Measurements from ENCODE around the gene C4orf17.

The C4orf17 gene

DNA sequence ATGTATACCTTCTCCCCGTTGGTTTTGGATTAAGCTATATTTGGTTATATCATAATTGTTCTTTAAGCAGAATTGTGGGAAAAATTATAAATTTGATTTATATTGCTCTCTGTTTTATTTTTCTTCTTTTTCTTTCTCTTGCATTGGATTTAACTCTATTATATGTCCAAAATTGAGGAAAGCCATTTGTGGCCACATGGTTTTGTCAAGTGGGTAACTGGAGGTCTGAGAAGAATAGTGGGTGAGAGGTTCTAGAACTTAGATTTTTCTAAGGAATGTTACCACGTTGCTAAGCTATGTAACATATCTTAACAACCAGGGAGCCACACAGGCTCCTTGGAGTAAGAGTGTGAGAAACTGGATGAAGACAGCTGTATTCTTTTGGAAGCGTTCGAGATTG lies at the start of gene C4orf17:
TSS of gene C4orf17 (plus strand) at position 301 of the 400 bp plus-strand sequence. CDS start 2,061 bp downstream, outside the sequence.
- H3K9ac ChIP-seq, result no peak within 1 kb of the TSS
- H3K9me3 ChIP-seq, result no peaks in the 10 kb centered on the region
- no peak within 1 kb of the TSS for H3K27ac ChIP-seq
- H4K20me1 ChIP-seq, result no peaks in the 10 kb centered on the region
- H3K4me3 ChIP-seq, result no peak within 1 kb of the TSS
- H3K4me2 ChIP-seq, result no peak within 1 kb of the TSS
- no peaks in the 10 kb centered on the region for H3K4me1 ChIP-seq
- H3K36me3 ChIP-seq, result no peaks in the 10 kb centered on the region
- H3K27me3 ChIP-seq, result no peaks in the 10 kb centered on the region
- TF ChIP-seq Cebpa-rat (IDR thresholded peaks at IDR 0.05), result no peak

- Histone ChIP-seq H4K20me1 (no peaks in the 10 kb centered on the region), H3K9ac (no peak overlapping the region), H3K4me2 (no peak overlapping the region), H3K36me3 (no peaks in the 10 kb centered on the region), H3K27ac (no peak overlapping the region), H3K4me3 (no peak overlapping the region), H3K27me3 (no peaks in the 10 kb centered on the region), H3K4me1 (no peaks in the 10 kb centered on the region), H3K9me3 (no peaks in the 10 kb centered on the region)
- no peak for TF ChIP-seq Cebpa-rat (IDR thresholded peaks at IDR 0.05)
Measured at GRCh38 chr4:99461623-99462401, 49.0 kb upstream of the C4orf17 start.

- H3K9ac ChIP-seq, result no peak overlapping the region
- H3K4me3 ChIP-seq, result no peak overlapping the region
- H3K9me3 ChIP-seq, result no peaks in the 10 kb centered on the region
- H3K4me1 ChIP-seq, result no peaks in the 10 kb centered on the region
- H4K20me1 ChIP-seq, result no peaks in the 10 kb centered on the region
- no peak for TF ChIP-seq Cebpa-rat (IDR thresholded peaks at IDR 0.05)
- H3K27me3 ChIP-seq, result no peaks in the 10 kb centered on the region
- no peaks in the 10 kb centered on the region for H3K36me3 ChIP-seq
- H3K4me2 ChIP-seq, result no peak overlapping the region
- H3K27ac ChIP-seq, result no peak overlapping the region
Measured at GRCh38 chr4:99462875-99463464, 47.9 kb upstream of the C4orf17 start.

DNA sequence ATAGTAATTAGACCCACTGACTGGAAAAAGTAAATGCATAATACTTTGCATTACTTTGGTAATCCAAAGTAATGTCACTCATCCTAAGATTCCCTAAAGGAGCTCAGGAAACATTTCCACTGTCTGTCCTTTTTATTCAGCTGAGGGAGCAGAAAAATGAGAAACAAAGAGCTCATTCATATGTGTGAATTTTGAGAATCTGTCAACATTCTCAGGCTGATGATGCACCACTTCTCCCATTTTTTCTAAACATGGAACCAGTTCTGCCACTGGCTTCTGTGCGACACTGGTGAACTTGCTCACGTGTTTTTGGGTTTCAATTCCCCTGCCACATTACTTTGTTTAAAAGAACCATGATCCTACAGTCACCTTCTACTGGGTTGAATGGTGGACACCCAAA lies 47.3 kb upstream of the C4orf17 start:
- Histone ChIP-seq H3K4me2 (no peak overlapping the region), H3K4me3 (no peak overlapping the region), H3K36me3 (no peaks in the 10 kb centered on the region), H3K27me3 (no peaks in the 10 kb centered on the region), H3K4me1 (no peaks in the 10 kb centered on the region), H3K9ac (no peak overlapping the region), H4K20me1 (no peaks in the 10 kb centered on the region), H3K27ac (no peak overlapping the region), H3K9me3 (no peaks in the 10 kb centered on the region)
- TF ChIP-seq Cebpa-rat (IDR thresholded peaks at IDR 0.05), result no peak

- H3K27me3 ChIP-seq, result no peaks in the 10 kb centered on the region
- no peak overlapping the region for H3K4me3 ChIP-seq
- no peak for TF ChIP-seq Cebpa-rat (IDR thresholded peaks at IDR 0.05)
- no peaks in the 10 kb centered on the region for H4K20me1 ChIP-seq
- no peaks in the 10 kb centered on the region for H3K36me3 ChIP-seq
- H3K27ac ChIP-seq, result no peak overlapping the region
- no peaks in the 10 kb centered on the region for H3K4me1 ChIP-seq
- H3K4me2 ChIP-seq, result no peak overlapping the region
- H3K9me3 ChIP-seq, result no peaks in the 10 kb centered on the region
- H3K9ac ChIP-seq, result no peak overlapping the region
Measured at GRCh38 chr4:99467887-99468286, 42.9 kb upstream of the C4orf17 start.

DNA sequence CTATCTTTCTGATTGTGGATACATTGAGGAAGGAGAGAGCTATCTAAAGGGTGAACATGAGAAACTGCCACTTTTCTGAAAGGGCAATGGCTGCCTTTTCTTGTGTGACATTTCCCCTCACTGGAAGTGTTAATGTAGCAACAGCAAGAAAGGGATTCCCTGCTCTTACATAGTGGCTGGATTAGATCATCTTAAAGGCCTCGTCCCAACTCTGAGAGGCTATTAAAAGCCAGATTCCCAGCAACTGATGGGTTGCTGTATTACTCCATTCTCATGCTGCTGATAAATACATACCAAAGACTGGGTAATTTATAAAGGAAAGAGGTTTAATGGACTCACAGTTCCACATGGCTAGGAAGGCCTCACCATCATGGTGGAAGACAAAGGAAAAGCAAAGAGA lies 41.9 kb upstream of the C4orf17 start:
- Histone ChIP-seq H3K27me3 (no peaks in the 10 kb centered on the region), H3K9me3 (no peaks in the 10 kb centered on the region), H3K27ac (no peak overlapping the region), H4K20me1 (no peaks in the 10 kb centered on the region), H3K4me2 (no peak overlapping the region), H3K36me3 (no peaks in the 10 kb centered on the region), H3K4me1 (no peaks in the 10 kb centered on the region), H3K4me3 (no peak overlapping the region), H3K9ac (no peak overlapping the region)
- no peak for TF ChIP-seq Cebpa-rat (IDR thresholded peaks at IDR 0.05)

GRCh38 chr4:99471349-99471748 lies 39.5 kb upstream of the C4orf17 start:
- no peak overlapping the region for H3K4me2 ChIP-seq
- no peak overlapping the region for H3K9ac ChIP-seq
- H3K4me3 ChIP-seq, result no peak overlapping the region
- TF ChIP-seq Cebpa-rat (IDR thresholded peaks at IDR 0.05), result no peak
- no peaks in the 10 kb centered on the region for H3K9me3 ChIP-seq
- H3K27ac ChIP-seq, result no peak overlapping the region
- H4K20me1 ChIP-seq, result no peaks in the 10 kb centered on the region
- no peaks in the 10 kb centered on the region for H3K36me3 ChIP-seq
- no peaks in the 10 kb centered on the region for H3K4me1 ChIP-seq
- no peaks in the 10 kb centered on the region for H3K27me3 ChIP-seq

GRCh38 chr4:99471896-99472295 lies 38.9 kb upstream of the C4orf17 start:
- no peak for TF ChIP-seq Cebpa-rat (IDR thresholded peaks at IDR 0.05)
- Histone ChIP-seq H3K36me3 (no peaks in the 10 kb centered on the region), H3K4me1 (no peaks in the 10 kb centered on the region), H3K4me3 (no peak overlapping the region), H4K20me1 (no peaks in the 10 kb centered on the region), H3K9ac (no peak overlapping the region), H3K27me3 (no peaks in the 10 kb centered on the region), H3K4me2 (no peak overlapping the region), H3K9me3 (no peaks in the 10 kb centered on the region), H3K27ac (no peak overlapping the region)

DNA sequence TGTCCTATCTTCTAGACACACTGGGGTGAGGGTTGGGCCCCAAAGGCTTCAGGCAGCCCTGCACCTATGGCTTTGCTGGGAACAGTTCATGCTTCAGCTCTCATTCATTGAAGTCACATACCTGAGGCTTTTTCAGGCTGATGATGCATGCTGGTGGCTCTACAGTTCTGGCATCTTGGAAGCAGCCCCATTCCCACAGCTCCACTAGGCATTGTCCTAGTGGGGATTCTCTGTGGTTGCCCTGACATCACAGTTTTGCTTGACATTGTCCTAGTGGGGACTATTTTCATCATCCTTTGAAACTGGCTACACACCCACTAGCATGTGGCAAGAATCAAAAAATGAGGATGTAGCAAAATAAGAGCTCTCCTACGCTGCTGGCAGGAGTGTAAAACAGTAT lies 37.7 kb upstream of the C4orf17 start:
- Histone ChIP-seq H3K9ac (no peak overlapping the region), H3K9me3 (no peaks in the 10 kb centered on the region), H3K4me1 (no peaks in the 10 kb centered on the region), H3K27ac (no peak overlapping the region), H3K4me3 (no peak overlapping the region), H4K20me1 (no peaks in the 10 kb centered on the region), H3K27me3 (no peaks in the 10 kb centered on the region), H3K4me2 (no peak overlapping the region), H3K36me3 (no peaks in the 10 kb centered on the region)
- no peak for TF ChIP-seq Cebpa-rat (IDR thresholded peaks at IDR 0.05)

GRCh38 chr4:99483636-99484035 lies 27.2 kb upstream of the C4orf17 start:
- H4K20me1 ChIP-seq, result no peaks in the 10 kb centered on the region
- H3K4me3 ChIP-seq, result no peak overlapping the region
- H3K9me3 ChIP-seq, result peaks cover 44% of the 10 kb centered on the region
- no peaks in the 10 kb centered on the region for H3K27me3 ChIP-seq
- TF ChIP-seq Cebpa-rat (IDR thresholded peaks at IDR 0.05), result no peak
- no peak overlapping the region for H3K9ac ChIP-seq
- no peaks in the 10 kb centered on the region for H3K4me1 ChIP-seq
- no peaks in the 10 kb centered on the region for H3K36me3 ChIP-seq
- H3K27ac ChIP-seq, result no peak overlapping the region
- no peak overlapping the region for H3K4me2 ChIP-seq
